Measurements from ENCODE around the gene ST6GALNAC3. TPM values are rescaled to one million over a fixed set of nuclear protein-coding genes. Genes with fewer than 3 reads are reported as not detected.
"Not testable (repeated sequence)": the region's sequence is repeated elsewhere in the genome, so short reads cannot be mapped to it uniquely, and the experiment has no call there.

Gene ST6GALNAC3
- 7.2 TPM for total RNA-seq (ENCODE audit: insufficient read depth, low replicate concordance)

DNA sequence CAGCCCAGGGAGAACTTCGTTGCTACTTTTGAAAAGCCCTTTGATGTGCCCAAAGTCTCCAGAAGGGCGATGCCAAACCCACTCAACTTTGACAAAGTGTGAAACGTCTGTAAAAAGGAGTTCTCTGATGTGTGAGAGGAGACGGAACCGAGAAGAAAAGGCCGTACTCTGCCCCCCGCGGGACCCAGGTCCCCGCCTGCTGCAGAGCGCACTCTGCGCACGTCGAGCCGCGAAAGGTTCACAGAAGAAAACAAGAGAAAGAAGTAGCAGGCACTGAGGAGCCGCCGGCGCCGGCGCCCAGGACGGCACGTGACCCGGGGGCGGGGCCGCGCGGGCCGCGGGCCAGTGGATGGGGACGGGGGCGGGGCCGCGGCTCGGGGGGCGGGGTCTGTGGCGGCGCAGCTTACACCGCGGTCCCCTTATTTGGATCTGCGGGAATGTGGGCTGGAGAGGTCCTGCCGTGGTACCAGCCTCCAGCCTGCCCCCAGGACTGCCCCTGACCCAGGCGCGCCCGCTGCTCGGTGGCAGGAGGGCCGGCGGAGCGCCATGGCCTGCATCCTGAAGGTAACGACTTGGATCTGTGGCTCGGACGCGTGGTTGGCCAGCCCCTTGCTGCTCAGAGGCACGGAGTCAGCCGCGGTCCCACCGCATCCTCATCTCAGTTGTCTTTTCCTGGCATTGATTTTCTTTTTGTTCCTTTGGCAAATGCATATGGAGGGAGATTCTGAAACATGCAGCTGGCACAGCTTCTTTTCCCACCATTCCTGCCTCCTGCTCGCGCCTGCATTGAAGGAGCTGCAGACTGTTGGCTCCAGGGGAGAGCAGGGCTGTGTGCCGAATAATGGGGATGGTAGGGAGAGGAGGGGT lies at the start of gene ST6GALNAC3:
Gene ST6GALNAC3, plus strand, starts transcription at position 426 of the 867 bp plus-strand sequence.
- DNase-seq (ENCODE audit: low spot score): peak; percentile 88

DNA sequence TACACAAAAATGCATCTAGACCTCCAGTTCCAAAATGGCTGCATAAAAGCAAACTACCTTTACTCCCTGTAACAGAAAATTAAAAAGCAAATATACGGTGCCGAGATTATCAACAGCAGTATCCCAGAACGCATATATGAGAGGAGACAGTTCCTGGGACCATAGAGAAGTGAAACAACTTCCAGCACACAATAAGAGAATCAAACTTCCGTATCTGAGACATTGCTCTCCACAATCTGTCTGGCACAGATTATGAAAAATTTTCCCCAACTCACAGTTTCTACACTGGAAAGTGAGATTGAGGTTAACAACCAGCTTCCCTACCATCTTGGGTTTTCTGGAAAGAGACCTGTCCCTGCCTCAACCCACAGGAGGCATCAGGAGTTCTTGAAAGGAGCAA lies 47.2 kb upstream of the ST6GALNAC3 start:
- no peak for DNase-seq (ENCODE audit: low spot score)

DNA sequence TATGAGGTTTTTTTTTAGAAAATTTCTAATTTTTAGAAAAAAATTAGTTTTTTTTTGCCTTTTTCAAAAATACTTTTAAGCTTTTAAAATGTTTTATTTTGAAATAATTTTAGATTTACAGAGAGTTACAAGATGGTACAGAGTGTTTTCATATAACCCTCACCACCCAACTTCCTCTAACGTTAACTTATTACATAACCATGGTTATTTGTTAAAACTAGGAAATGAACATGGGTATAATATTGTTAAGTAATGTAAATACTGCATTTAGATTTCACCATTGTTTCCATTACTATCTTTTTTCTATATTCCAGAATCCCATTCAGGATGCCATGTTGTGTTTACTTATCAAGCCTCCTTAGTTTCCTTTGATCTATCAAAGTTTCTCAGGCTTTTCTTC lies 45.2 kb upstream of the ST6GALNAC3 start:
- DNase-seq (ENCODE audit: low spot score): no peak

DNA sequence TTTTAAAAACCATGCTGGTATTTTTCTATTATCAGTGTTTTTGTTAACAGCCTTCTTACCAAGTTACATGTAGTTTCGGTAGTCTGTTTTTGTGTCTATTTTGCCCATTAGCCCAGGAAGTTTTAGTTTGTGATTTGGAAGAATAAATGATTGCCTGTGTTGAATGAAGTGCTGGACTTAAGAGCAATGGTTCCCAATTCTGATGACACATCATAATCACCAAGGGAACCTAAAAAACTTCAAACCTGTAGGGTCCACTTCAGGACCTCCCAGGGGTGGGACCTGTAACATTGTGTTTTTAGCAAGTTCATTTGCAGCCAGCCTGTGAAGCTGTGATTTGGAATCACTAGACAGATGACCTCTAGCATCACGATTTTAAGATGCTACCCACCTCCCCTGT lies 43.0 kb upstream of the ST6GALNAC3 start:
- DNase-seq (ENCODE audit: low spot score): no peak

DNA sequence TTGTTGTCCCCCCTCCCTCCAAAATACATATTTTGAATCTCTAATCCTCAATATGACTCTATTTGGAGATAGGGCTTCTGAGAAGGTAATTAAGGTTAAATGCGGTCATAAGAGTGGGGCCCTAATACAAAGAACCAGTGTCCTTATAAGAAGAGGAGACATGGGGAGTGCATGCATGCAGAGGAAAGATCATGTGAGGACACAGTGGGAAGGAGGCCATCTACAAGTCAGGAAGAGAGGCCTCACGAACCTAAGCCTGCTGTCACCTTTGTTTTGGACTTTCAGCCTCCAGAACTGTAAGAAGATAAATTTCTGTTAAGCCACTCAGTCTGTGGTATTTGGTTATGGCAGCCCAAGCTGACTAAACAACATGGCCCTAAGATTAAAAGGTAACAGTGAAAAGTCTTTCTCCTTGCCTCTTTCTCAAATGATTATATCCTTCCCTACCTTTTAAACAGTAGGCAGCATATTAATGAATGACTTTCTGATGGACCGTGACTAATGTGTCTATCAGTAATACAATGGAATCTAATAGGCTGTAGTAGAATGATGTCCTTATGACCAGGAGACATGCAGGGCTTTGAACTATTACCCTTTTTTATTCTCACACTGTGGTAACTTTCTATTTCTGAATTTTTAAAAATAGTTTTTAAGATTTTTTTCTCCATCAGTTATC lies 40.6 kb upstream of the ST6GALNAC3 start:
- no peak for DNase-seq (ENCODE audit: low spot score)

DNA sequence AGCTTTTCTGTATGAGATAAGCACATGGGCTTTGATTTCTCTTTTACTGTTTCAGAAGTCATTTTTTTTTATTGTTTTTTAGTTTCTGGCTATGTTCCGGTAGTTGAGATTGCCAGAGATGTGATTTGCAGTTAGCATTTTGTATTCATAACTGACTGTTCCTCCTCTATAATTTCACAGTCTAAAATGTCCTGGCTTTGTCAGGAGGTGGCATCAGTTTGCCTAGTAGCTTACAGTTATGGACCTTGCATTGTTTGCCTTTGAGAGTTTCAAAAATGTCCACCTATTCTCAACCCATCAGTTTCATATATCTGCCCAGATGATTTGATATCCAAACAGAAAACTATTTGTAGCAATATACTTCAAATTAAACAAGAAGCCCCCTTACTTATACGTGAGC lies 39.5 kb upstream of the ST6GALNAC3 start:
- peak; percentile 41 for DNase-seq (ENCODE audit: low spot score)

DNA sequence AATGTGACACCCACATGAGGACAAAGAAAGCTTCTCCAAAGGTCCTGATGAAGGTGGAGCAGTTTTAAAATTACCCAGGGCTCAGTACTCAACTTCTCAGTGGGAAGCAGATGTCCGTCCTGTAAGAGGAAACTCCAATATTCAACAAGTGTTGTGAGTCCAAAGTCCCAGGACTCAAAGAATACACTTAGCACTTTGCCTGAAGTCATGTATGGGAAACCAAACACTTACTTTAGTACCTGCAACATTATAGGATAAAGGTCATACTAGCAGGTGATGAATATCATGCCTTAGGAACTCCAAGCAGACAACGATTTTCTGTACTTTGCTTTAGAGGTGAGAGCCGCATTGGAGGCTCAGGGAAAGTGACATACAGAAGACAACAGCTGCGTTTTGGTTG lies 37.2 kb upstream of the ST6GALNAC3 start:
- DNase-seq (ENCODE audit: low spot score): no peak

DNA sequence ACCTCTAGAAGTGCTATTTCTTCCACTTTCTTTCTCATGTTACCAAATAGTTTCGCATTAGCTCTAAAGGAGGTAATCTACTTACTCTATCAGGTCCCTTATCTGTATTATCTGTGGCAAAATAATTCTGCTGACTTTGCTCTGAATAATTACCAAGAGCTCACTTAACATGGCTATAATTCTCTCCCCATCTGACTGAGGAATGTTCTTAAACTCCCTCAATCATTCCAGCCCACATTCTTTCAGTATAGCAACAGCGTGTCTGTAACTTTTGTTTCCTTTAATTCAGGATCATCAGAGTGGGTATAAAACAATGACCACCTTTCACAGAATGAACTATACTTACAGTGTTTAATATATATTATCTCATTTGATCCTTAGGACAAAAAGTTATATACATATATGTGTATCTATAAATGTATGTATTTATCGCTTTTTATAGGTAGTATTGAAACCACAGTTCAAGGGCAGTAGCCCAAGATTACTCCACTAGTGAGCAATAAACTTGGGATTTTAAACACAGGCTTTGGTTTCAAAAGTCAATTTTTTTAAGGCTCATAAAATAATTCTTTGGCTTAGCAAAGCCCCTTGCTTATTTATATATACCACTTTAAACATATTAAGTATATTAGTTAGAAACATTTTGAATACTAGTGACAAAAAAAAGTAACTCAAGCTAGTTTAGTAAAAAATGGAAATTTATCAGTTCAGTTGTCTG lies 36.1 kb upstream of the ST6GALNAC3 start:
- DNase-seq (ENCODE audit: low spot score): peak; percentile 85

DNA sequence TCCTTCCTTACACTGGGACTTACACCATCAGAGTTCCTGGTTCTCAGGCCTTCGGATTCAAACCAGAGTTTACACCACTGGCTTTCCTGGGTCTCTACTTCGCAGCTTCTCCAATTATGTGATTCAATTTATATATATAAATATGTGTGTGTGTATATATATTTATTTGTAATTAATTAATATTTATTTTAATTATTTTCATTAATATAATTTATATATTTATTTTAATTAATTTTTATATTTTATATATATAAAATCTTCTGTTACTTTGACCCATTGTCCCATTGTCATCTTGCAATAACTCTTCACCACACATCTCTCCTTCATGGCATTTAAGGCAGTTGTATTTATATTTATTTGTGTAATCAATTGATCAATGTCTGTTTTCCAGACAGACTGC lies 28.4 kb upstream of the ST6GALNAC3 start:
- no peak for DNase-seq (ENCODE audit: low spot score)

DNA sequence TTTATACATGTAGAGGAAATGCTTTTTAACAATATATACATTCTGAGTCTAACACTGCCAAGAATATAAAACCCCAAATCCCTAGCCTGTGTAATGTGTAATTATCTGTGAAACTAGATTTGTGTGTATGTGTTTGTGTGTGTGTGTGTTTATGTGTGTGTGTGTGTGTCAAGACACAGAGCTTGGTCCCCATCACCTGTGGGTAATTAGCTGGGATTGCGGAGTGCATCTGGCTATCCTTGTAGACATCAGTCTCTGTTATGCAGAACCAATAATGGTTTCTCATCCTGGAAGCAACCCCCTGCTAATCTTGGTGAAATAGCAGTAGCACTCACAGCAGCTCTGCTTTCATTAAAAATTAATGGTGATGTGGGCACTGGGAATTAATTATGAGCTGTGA lies 26.3 kb upstream of the ST6GALNAC3 start:
- no peak for DNase-seq (ENCODE audit: low spot score)

DNA sequence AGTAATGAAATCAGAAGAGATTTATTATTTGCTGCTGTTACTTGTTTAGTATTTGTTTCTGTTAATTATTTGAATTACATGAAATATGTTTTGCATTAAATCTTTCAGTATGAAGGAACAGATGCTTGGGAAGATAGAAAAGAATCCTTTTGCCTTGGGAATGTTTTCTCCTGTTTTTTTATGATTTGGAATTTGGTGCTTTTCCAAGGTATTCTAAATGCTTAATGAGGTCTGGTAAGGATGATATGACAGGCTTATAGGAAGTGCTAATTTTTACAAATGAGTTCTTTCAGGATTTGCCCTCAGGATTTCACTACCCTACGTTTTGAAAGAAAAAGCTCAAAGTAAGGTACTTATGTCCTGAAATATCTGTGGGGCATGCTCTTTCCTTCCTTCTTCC lies 25.6 kb upstream of the ST6GALNAC3 start:
- no peak for DNase-seq (ENCODE audit: low spot score)

DNA sequence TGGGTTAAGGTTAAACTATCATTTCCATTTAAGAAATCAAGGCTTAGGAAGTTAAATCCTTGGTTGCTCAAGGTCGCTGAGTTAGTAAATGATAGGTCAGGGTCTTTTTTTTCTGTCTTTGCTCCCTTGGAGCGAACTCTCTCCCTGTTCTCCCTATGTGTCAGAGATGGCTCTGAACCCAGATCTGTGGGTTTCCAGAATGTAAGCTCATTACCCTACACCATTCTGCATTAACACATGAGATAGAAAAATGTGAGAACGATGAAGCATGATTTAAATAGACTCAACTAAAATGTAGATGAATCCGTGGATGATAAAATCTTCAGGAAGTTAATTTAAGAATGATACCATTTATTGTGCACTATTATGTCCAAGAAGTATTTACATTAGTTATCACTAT lies 25.0 kb upstream of the ST6GALNAC3 start:
- no peak for DNase-seq (ENCODE audit: low spot score)

DNA sequence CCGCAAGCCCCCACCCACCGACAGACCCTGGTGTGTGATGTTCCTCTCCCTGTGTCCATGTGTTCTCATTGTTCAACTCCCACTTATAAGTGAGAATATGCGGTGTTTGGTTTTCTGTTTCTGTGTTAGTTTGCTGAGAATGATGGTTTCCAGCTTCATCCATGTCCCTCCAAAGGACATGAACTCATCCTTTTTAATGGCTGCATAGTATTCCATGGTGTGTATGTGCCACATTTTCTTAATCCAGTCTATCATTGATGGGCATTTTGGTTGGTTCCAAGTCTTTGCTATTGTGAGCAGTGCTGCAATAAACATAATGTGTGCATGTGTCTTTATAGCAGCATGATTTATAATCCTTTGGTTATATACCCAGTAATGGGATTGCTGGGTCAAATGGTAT lies 24.5 kb upstream of the ST6GALNAC3 start:
- not testable (repeated sequence) for DNase-seq (ENCODE audit: low spot score)

DNA sequence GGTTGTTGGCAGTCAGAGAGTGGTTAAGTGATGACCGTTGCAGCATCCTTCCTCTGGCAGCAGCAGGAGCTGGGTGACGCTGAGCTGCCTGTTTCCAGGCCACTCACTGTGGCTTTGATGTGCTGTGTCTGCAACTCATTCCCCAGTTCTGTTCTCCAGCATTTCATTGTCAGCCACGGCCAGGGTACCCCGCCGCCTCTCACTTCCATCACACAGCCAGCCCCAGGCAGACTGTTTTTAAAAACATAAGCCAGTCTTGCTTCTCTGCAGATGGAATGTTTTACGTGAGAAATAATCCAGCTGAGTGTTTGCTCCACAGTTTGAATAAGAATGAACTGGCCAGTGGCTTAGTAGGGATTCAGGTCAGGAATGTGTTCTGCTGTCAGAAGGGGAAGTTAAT lies 21.5 kb upstream of the ST6GALNAC3 start:
- peak; percentile 96 for DNase-seq (ENCODE audit: low spot score)

DNA sequence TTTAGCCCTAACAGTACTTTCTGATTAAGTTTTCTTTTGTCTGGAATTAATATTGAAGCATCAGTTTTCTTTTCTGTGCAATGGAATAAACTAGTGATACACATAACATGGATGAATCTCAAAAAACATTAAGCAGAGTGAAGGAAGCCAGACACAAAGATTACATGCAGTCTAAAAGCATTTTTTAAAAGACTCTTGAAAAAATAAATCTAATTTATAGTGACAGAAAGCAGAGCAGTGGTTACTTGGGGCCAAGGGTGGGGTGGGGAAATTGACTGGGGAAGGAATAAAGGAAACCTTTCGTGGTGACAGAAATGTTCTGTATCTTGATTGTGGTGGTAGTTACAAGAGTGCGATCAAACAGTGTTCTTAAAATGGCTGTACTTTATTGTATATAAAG lies 20.2 kb upstream of the ST6GALNAC3 start:
- DNase-seq (ENCODE audit: low spot score): peak; percentile 90

DNA sequence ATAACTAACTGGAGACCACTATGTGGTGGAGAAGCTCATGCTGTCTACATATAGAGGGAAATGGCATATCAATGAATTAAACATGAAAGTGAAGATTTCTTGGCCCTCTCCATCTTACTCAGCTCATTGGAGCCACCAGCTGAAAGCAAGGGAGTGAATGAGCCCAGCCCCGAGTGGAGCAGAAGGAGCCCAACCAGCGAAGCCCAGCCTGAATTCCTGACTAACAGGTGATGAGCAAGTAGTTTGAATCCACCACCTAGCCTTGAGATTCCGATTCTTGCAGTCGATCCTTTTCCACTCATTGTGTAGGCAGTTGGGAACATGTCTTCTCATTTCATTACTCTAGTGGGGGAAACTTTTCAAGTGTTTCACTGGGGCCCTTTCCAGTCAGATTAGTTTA lies 18.6 kb upstream of the ST6GALNAC3 start:
- no peak for DNase-seq (ENCODE audit: low spot score)

DNA sequence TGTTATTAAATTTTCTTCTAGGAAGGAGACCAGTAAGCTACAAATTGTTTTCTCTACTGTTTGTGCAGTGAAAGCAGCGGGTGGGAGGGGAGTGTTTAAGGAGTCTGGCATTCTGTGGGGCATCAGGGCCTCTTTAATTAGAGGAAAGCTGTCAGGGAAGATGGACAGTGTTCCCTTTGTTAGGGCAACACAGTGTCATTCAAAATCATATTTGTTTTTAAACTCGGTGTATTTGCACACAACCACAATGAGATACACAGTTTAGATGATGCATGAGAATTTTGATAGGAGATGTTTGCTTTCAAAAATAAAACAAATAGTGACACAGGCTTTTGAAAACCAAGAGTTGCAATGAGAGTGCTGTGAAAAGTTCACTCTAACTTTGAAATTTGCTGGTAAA lies 15.1 kb upstream of the ST6GALNAC3 start:
- no peak for DNase-seq (ENCODE audit: low spot score)

DNA sequence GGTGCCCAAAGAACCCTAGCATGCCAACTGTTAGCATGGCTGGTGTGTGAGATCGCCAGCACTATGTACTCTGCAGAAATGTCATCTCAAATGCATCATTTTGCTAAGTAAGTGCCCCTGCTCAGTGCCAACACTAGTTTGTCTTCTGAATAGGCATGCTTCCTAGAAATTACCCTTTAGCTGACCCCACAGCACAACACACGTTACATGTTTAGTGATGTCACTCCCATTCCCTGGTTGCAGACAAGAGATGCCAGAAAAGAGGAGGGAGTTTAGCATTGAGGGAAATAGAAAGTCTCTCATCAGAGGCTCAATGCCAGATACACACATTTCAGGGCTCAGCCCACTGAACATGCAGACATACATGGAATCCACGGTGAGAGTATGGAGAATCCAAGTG lies 9.3 kb upstream of the ST6GALNAC3 start:
- peak; percentile 59 for DNase-seq (ENCODE audit: low spot score)

DNA sequence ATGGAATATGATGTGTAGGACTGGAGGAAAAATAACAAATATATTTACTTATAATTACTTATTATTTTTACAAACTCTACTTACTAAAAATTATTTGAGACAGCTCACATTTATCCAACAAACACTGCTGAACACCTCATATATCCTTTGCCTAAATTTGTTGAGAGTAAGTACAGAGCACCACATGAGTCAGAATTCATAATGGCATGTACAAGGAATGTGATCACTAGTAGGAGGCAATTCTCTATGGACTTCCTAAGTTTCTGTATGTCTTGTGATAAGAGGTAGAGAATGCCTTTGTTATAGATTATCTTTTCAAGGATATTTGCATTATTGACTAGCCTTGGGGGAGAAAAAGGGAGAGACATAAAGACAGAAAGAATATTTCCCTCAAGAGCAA lies 8.2 kb upstream of the ST6GALNAC3 start:
- DNase-seq (ENCODE audit: low spot score): no peak

DNA sequence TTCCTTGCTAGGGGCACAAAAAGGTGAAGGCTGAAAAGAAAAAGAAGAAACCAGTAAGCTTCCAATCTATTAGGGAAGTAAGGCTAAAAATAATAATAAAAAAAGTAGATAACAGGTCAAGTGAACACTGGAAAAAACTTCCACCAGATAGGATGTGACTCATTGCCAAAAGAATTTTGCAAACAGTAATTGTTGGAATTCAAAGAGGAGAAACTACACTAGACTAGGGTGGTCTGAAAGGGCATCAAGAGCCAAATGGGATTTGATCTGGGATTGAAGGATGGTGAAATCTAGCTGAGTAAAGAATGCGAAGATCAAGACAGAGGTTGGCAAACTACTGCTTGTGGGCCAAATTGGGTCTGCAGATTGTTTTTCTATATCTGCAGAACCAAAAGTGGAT lies 6.0 kb upstream of the ST6GALNAC3 start:
- peak; percentile 63 for DNase-seq (ENCODE audit: low spot score)

DNA sequence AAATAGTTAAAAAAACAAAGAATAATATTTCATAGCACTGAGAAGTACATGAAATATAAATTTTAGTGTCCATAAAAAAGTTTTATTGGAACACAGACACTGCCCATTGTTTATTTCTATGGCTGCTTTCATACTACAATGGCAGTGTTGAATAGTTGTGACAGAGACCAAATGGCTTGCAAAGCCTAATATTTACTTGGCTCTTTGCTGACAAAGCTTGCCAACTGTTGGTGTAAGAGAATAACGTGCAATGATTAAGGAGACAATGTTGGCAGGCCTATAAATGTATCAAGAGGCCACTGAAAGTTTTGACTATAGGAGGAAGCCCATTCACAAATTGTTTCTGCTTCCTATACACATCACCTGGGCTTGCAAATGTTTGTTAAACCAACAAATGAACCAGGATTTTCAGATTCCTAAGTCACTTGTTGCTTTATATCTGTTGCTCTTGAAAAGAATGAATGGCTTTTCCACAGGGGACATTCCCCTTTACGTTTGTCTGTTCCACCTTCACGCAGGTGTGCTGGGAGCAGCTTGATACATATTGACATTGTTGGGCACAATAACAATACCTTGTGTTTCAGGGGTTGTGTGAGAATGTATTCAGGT lies 5.5 kb upstream of the ST6GALNAC3 start:
- no peak for DNase-seq (ENCODE audit: low spot score)

DNA sequence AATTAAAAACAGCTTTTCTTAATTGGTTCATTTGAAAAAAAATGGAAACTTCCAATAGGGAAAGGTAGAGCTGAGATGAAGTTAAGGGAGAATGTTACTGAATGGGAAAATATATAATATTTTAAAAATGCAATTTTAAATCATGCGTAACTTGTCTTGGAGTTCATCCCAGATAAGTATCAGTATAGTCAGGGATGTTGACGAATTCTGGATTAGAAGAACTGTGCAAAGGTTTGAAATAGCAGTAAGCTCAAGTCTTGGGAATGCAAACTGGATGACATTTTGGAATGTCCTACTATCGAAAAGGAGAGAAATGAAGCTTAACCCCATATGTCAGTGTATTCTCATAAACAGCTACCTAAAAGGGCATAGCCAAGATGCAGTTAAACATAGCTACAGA lies 4.0 kb upstream of the ST6GALNAC3 start:
- peak; percentile 68 for DNase-seq (ENCODE audit: low spot score)
